GM18870 (cell line): Measurements from ENCODE around the gene TSNAX.
A peak's percentile ranks its signal among the peaks of the same experiment; 100 is the strongest.

ENCODE experiments used
- ATAC-seq: cut with Tn5 transposase; IDR thresholded peaks from one replicate; pipeline ENCODE4 v1.9.1; 2021; ENCODE audit warnings: moderate library complexity; ENCODE audit not compliant: unreplicated experiment

The TSNAX gene

DNA sequence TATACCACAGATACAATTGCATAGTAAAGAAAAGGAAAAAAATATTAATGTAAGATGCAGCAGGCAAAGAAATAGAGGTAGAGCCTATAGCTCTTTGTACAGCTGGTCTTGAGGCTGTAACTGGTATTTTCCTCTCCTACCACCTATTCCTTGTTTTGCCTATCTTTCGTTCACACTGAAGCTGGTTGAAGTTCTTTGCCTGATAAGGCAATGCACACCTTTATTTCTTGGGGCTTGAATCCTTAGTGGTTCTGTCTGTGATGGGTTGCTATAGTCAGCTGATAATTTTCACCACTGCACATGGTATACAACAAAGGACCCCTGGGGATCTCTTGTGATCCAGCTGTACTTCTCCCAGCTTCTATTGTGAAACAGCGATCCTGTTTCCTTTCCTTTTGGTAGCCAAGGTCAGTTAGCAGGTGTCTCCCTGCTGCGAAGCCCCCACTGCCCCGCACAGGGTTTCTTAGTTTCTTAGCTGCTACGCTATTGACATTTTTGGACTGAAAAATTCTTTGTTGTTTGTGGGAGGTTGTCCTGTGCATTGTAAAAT lies 9.9 kb upstream of the TSNAX start:
- no peak for ATAC-seq

DNA sequence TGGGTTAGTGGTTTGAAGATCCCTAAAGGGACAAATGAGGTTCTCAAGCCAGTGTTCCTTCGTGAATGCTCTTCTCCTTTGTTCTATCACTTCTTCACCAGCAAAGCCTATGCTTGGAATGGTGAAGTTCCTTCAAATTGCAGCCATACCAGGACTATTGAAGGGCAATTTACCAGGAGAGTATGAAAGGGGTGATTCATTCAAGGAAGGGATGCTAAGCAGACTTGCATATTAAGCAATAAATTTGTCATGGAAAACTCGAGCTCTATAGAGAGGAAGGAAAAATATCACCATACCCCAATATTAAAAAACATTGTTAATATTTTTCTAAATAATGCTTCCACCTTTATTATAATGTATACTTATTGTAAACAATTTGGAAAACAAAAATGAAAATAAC lies 9.3 kb upstream of the TSNAX start:
- no peak for ATAC-seq

DNA sequence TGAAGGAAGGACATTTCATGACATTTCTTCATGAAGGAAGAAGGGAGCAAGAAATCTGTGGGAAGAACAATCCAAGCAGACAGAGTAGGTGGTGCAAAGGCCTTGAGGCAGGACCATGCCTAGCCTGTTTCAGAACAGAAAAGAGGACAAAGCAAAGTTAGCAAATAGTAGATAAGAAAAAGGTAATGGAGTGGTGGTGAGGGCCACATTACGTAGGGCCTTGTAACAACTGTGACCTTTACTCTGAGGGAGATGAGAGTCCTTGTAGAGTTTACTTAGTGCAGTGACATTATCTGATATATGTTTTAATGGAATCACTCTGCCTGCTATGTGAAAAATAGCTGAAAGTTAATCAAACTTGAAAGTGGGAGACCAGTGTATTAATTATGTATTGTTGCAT lies 6.4 kb upstream of the TSNAX start:
- no peak for ATAC-seq

DNA sequence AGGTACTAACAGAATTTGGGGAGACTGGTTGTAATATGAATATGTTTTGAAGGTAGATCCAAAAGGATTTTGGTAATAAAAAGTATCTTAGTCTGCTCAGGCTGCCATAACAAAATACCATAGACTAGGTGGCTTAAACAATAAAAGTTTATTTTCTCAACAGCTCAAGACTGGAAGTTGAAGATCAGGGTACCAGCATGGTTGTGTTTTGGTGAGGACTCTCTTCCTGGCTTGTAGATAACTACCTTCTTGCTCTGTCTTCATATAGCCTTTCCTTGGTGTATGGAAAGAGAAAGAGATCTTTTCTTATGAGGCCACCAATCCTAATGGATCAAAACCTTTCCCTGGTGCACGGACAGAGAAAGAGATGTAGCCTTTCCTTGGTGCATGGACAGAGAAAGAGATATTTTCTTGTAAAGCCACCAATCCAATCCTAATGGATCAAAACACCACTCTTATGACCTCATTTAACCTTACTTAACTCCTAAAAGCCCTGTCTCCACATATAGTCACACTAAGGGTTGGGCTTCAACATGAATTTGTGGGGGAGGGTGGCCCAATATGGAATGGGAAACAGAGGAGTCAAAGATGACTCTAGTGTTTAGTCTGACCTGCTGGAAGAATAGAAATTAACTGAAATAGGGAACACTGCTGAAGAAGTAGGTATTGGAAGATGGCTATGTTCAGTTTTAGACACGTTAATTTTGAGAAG lies 5.4 kb upstream of the TSNAX start:
- no peak for ATAC-seq

DNA sequence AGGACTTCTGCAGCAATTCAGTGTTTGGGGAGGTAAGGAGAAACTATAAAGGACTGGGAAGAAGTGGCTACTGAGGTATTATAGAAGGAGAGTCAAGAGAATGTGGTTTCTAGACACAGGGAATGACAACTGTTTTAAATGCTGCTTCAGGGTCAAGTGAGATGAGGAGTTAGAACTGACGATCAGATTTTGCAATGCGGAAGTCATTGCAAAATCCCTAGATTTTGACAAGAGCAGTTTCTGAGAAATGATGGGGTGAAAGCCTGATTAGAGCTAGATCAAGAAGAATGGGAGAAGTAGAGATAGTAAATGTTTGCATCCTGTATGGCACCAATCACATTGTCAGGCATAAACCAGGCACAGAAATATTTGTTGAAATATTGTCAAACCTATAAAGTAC lies 4.7 kb upstream of the TSNAX start:
- no peak for ATAC-seq

DNA sequence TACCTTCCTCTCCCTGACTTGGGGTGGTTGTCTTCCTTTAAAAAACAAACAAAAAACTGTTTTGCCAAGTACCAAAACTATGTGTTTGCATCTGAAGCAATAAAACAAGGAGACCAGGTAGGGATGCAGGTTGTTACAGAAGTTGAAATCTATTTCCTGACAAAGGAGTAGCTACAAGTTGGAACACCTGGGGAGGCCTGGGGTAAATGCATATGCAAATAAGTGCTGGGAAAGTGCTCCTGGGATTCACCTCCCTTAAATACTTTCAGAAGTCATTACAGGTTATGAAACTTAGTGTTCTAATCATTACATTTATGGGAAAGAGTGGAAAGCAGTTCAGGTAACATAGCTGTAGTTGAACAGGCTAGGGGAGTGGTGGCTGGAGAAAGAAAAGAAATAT lies 1.9 kb upstream of the TSNAX start:
- no peak for ATAC-seq

DNA sequence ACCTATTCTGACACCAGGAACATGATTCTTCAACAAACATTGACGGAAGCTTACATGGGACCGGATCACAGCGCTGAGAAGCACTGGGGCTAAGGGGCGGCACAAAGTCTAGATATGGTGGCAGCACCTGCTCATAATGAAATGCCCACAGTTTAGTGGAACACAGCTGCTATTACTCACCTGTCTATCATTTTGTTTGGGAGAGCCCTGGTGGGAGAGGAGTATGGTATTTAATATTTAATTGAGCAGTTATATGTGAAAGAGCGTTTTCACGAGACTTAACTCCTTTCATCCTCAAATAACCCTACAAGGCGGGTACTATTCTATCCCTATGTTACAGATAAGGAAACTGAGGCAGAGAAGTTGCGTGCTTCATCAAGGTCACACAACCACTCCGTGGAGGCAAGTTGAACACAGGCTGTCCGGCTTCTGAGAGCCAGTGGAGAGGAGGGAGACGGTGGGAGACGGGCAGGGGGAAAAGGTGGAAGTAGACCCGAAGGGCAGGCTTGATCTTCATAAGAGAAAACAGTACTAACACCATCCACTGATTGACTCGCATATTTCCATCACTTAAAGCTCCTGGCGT lies 790 bp upstream of the TSNAX start:
- peak; percentile 5 for ATAC-seq

DNA sequence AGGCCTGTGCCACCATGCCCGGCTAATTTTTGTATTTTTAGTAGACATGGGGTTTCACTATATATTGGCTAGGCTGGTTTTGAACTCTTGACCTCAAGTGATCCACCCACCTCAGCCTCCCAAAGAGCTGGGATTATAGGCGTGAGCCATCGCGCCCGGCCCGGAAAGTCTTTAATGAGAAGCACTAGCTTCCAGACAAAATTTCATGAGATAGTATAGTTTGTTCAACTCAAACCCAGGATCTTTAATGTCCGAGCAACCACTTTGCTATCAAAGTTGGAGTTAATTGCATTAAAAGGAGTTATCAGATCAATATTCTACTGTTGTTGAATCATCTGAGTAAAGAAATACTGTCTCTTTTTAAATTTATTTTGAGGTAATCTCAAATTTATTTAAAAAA lies 4.8 kb downstream of the TSNAX start:
- no peak for ATAC-seq

DNA sequence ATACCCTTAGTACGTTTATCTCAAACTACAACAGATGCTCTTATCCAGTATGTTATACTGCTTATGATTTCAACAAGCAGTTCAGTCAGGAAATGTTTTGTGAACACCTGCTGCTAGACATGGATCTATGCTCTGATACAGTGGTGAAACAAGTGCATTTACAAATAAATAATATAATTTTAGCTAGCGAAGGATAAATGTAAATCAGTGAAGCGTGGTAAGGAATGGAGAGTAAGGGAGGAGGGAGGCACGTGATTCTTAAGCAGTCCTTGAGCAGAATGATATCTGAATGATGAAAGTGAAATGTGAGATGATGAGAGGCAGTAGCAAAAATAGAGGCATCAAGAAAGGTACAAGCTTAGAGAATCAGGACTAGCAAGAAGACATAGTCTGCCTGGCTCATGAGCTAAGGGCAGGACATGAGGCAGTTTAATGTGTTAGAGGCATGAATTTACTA lies 6.3 kb downstream of the TSNAX start:
- ATAC-seq: no peak

DNA sequence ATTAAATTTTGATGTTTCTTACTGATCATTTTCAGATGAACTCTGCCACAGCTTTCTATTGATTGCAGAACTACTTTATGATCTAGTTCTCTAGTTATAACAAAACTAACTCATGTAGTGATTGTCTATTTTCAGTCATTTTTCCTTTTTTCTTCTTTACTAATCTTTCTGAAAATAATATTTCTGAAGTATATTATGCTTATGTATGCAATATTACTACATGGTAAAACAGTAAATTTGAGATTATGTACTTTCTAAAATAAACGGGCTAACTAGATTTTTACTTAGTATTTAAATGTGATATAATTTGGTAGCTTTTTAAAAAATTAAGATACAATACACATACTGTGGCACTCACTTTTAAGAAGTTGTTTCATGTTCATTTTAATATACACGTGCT lies 7.6 kb downstream of the TSNAX start:
- no peak for ATAC-seq

DNA sequence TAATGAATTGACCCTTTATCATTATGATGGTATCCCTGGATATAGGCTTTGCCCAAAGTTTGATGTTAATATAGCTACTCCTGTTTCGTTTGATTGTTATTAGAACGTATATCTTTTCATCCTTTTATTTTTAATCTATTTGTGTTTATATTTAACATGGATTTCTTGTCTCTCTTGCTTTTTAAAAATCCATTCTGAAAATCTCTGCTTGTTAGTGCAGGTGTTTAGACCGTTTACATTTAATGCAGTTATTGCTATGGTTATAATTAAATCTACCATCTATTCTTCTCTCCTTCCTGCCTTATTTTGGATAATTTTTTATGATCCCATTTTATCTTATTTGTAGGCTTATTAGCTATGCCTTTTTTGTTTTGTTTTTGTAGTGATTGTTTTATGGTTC lies 12.4 kb downstream of the TSNAX start:
- ATAC-seq: no peak

DNA sequence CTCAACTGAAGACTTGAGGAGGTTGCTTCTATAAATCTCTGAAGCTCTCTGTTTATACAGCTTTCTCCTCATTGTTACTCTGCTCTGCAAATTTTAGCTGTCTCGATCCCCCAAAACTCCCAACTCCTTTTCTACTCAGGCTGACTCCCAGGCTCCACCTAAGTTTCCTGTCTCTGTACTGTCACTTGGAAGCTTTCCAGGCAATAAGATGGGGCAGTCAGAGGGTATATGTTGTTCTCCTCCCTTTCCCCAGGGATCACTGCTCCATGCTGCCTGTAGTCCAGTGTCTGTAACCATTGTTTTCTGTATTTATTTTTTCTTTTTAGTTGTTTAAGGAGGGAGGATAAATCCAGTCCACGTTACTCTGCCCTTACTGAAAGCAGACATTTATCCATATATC lies 13.4 kb downstream of the TSNAX start:
- no peak for ATAC-seq

DNA sequence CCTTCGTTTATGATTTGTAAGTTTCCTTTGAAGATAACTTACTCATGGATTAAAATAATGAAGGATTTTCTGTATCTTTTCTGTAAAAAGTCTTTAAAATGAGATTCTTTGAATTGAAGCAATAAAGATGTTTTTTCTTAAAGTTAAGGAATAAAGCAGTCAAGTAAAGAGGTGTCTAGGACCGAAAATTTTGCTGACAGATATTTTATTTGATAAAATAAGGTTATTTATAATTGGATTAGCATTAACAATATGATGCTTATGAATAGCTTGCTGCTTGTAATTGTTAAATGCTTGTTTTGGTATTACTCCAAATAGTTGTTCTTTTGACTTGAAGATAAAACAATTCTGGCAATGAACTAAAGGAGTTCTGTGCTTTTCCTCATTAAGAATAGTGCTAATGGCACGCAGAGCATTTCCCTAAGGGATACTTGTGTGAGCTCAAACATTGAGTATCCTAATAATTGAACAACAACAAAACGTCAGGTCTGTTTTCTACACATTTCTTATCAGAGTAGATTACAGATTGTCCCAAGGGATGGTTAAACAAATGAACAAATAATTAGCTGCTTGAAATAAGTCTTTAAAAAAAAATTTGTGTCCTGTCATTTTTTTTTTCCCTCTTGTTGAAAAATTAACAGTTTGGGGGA lies 16.6 kb downstream of the TSNAX start:
- ATAC-seq: no peak

DNA sequence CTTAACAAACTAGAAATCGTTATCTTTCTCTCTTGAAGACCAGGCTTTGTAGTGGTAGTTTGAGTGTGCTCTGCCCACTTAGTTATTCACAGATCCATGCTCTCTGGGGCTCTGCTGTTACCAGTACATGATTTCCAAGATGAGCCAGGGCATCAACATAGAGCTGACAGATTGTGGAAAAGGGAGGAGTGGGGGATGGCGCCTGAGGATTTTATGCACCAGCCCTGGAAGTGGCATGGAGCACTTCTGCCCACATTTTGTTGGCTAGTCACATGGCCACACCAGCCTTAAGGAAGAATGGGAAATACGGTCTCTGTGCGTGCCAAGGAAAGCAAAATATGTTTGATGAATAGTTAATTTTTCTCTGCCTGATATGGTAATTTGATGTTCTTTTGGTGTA lies 18.2 kb downstream of the TSNAX start:
- ATAC-seq: no peak

DNA sequence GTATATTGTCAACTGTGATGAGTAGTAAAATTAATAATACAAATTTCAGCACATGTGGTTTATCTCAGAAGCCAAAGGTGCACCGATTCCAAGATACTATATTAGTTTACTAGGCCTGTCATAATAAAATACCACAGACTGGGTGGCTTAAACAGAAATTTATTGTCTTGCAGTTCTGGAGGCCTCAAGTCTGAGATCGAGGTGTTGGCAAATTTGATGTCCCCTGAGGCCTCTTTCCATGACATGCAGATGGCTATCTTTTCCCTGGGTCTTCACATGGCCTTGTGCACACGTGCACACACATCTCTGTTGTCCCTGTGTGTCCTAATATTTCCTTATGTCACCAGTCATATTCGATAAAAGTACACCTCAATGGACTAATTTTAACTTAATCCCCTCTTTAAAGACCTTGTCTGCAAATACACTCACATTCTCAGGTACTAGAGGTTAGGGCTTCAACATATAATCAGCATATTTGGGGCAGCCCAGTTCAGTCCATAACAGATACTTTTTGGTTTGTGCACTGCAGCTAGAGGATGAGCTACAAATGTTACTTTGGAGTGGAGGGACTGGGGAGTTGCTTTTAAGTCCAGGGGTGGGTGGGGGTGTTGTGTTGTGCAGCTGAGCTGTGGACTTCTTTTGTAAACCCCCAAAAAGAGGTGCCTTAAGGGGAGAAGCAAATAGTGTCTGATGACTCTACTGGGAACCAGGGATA lies 21.4 kb downstream of the TSNAX start:
- no peak for ATAC-seq

DNA sequence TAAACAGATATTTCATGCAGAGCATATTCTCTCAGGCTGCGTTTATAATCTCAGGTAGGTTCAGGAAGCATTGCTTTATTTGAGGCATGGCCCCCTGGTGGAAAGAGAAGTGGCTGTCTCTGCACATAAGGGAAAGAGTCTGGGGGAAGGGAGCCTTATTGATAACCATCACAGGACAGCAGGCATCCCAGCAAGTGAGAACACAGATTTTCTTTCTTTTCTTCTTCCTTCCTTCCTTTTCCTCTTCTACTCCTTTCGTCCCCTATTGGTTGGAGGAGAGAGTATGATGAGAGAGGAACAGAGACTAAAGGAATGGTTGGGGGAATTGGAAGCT lies 21.9 kb downstream of the TSNAX start:
- no peak for ATAC-seq

DNA sequence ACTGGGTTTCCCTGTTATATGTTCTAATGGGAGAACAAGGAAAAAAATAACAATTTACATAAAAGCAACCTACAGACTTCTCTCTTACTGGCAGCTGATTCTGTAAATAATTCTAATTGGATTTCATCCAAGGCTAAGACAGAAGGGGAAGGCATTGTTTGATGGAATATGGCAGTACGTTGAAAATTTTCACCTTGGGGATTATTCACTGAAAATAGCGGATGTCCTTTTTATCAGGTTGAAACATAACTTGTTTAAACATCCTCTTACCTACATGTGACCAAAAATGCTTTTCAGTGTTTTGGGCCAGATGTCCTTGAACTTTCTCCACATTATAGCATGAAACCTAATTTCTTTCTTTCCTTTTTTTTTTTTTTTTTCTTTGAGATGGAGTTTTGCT lies 24.9 kb downstream of the TSNAX start:
- ATAC-seq: no peak

DNA sequence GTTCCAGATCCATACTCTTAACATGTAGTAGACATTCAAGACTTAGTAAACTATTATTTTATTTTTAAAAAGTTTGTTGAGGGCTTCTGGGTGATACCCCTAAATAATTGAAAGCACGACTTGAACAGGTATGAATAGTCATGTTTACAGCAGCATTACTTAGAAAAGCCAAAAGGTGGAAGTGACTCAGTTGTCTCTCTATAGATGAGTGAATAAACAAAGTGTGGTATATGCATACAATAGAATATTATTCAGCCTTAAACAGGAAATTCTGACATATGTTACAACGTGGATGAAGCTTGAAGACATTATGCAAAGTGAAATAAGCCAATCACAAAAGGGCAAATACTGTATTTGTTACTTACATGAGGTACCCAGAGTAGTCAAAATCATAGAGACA lies 26.5 kb downstream of the TSNAX start:
- no peak for ATAC-seq

DNA sequence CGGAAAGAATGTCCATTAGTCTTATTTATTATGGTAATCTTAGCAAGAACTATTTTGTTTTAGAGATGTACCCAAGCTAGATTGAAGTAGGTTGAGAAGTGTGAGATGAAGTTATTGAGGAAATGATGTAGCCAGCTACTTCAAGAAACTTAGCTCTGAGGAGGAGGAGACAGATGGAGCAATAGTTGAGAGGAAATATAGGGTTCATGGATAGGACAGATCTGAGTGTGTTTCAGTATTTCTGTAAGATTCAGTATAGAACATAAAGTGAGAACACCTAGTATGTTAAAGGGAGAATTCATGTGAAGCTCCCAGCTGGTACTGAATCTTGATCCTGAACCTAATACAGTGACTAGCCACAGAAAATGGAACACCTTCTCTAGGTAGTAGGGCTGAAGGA lies 28.9 kb downstream of the TSNAX start:
- ATAC-seq: no peak

DNA sequence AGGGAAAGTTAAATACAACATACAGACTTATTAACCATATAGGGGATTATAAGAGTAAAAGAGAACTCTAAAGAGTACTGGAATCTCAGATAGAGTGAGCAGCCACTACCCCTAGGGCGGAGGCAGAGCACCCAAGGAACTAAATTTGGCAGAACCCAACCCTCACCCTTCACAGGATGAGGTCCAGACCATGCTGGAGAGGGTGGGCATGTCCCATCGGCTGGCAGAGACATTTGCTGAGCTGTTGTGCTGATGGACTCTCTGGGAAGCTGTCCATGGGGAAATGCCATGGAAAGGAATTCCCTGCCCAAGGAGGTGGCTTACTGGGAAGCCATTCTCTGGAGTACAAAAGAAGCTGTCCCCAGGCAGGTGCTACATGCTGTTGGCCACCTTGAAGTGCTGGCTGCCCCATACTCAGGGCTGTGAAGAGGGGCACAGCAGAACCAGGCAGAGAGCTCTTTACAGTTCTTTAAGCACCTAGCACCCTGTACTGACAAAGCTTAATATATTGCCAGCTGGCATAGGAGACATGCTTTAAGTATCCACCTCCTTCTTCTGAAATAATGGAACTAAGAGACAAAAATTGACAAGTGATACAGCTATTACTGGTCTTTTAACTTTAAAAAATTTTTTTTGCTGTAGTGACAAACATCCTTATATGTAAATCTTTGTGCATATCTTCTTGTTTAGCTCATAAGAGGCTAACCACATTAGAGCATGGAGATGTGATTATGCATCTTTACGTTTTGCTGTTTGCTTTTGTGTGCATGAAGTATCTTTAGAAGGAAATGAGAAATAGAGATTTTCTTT lies 29.6 kb downstream of the TSNAX start:
- no peak for ATAC-seq

DNA sequence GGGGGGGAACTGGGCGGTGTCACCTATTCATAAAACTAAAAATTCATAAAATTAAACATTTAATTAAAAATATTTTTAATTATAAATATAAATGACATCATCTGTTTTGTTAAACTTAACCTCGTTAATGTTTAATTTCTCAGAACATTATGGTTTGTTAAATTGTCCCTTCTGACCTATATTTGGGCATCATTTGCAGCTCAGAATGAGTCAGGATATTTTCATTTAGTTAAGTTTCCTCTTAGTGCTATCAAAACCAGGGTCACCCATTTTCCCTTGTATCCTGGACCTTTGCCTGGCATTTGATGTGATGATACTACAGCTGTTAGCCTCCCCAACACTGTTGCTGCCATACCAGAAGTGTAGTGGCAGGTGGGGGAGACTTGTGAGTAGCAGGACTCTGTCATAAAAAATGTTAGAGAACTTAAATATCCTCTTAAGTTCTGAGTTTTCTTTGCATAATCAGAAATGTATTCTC lies 30.3 kb downstream of the TSNAX start:
- no peak for ATAC-seq
